Middle frontal gyrus (tissue), 1 donor: Measurements from ENCODE around the gene KRT73.

Source experiments
- DNase-seq: peaks from one replicate; pipeline ENCODE4 v3.0.0-alpha.2; 2015; ENCODE audit warnings: low spot score; ENCODE audit errors: extremely low spot score

Gene KRT73

GRCh38 chr12:52622349-52622748 is 4.0 kb upstream of the KRT73 start:
- no peak for DNase-seq

DNA sequence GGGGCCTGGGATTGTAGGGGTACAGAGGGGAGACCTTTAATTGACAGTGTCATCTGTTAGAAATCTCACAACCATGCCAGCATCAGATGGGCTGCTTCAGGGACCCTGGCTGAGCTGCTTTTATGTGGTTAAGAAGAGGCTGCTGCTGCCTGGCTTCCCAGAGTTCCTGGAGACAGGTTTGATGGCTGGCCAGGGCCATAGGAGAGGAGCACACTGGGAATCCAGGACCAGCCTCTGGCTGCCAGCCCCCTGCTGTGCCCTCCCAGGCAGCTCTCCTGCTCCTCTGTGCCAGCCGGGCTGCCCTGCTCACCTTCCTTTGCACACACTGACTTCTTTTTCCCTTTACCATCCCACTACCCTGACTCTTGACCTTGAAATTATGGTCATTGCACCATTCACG is 507 bp upstream of the KRT73 start:
- DNase-seq = no peak

GRCh38 chr12:52617403-52617785 is 965 bp downstream of the KRT73 start:
- DNase-seq = no peak

DNA sequence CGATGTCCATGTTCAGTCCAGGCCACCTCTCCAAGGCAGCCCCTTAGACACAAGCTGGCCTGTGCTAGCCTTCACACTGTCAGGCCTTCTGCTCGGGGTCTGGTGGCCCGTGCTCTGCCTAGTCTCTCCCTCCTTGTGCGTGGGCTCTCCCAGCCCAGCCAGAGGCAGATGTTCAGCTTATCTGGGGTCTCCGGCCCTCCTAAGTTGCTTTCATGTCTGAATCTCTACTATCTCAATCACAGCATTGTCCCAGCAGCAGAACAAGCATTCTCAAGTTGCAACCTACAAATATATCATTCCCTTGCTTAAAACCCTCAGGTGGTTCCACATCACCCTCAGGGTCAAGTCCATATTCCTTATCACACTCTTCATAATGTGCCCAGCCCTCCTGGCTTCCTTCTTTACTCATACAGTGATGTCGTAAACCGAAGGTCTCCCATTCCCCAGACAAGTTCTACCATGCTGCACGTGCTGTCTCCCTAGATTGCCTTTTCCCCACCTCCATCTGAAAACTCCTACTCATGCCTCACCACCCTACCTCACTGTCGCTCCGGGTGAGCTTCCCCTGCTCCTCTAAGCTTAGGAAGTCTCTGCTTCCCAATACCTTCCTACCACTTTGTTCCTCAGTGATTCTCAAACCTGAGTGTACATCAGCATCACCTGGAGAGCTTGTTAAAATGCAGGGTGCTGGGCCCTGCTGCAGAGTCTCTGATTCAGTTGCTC is 1.5 kb downstream of the KRT73 start:
- no peak for DNase-seq

- no peak for DNase-seq
Observed at GRCh38 chr12:52615912-52616311, 2.4 kb downstream of the KRT73 start.

- DNase-seq = no peak
Observed at GRCh38 chr12:52615208-52615868, 3.0 kb downstream of the KRT73 start.

DNA sequence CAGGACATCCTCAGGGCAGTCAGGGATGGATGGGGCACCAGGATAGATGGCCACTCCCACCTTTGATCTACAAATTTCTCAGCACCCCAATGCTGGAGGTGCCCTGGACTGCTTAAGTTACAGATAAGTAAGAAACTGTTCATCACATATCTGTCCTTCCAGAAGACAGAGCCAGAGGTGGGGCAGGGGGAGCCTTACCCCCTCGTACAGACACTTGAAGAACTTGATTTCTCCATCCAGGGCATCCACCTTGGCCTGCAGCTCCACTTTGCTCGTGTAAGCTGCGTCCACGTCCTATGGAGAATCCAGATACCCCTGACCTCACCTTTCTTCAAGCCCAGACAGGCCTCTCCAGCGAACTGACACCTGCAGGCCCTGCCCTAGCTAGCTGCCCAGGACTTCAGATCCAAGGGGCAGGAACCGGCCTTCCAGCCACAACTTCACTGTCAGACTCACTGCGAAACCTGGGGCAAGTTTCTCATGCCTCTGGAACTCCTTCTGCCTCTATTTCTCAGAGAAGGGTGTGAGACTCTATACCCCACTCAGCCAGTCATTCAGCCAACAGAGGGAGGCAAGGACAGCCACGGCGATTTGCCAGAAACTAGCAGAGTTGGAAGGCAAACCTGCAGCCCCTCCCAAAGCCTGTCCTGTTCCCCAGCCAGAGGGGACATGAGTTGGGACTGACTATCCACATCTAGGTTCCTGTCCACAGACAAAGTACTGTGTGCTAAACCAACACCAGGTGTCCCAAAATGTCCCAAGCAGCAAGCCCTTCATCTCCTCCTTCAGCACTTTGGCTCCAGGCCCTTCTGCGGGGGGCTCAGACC is 3.8 kb downstream of the KRT73 start:
- no peak for DNase-seq

DNA sequence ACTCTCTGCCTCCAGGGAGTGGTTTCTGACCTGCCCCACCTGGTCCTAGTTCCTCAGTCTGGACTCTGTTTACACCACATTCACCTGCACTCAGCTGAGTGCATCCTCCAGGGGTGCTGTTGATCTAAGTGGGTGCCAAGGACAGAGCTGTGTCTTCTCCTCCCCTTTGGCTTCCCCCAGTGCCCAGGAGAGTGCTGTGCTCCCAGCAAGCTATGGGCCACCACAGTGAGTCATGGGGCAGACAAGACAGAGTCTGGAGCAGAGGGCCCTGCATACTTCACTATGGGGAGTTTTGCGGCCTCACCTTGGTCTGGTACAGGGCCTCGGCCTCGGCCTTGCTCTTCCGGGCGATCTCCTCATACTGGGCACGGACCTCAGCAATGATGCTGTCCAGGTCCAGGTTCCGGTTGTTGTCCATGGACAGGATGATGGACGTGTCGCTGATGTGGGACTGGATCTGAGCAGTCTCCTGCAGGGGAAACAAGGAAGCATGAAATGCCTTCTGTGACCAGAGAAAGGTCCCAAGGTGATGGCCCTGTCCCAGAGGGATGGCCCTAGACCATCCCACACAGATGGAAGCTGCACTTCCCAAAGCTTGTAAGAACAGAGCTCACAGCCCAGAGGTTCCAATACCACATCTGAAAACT is 4.9 kb downstream of the KRT73 start:
- DNase-seq = no peak

GRCh38 chr12:52612431-52613383 is 5.7 kb downstream of the KRT73 start:
- DNase-seq = no peak

DNA sequence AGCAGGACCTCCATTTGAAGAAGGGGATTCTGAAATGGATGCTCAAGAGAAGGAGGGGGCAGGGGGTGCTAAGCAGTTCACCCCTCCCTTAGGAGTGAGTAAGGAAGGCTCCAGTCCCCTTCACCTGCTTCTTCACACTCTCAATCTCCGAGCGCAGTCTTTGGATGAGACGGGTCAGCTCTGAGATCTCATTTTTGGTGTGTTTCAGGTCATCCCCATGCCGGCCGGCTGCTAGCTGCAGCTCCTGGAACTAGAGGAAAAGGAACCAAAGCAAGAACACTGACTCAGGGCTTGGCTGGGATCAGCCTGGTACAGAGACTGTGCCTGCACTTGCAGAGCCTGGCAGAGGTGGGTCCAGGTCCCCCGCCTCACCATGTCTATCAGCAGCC is 7.3 kb downstream of the KRT73 start:
- no peak for DNase-seq

- no peak for DNase-seq
Observed at GRCh38 chr12:52608826-52609630, 9.3 kb downstream of the KRT73 start.

DNA sequence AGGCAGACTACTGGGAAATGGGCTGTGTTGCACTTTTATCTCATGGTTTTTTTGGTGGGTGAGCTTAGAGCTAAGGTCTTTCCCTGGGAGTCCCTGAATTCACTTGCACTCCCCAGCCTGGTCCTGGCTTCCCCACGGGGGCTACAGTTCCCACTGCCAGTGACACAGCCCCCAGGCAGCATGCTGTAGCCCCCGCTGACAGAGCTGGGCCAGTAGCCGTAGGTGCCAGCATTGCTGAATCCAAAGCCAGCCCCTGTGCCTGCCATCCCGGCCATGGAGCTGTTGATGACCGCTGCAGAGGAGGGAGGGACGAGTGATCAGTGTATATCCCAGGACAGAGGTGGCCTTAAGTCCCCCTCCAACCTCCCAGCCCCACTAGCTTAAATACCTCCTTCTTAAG is 10.2 kb downstream of the KRT73 start:
- DNase-seq = no peak

DNA sequence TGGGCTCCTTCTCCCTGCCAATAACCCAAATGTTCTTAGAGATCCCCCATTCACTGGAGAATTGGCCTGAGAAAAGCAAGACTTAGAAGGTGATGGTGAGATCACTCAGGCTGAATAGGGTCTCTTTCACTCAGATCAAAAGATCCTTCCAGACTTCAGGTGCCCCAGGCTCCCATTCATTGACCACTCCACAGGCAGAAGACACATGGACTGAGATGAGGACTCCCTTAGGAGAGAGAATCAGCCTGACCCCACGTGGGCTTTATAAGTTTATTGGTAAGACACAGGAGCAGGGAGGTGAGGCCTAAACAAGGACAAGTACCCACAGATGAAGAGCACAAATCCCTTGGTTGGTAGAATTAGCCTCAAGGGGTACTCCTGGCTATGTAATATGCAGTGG is 11.0 kb downstream of the KRT73 start:
- no peak for DNase-seq

- DNase-seq = no peak
Observed at GRCh38 chr12:52606581-52607218, 11.7 kb downstream of the KRT73 start.

GRCh38 chr12:52606096-52606495 is 12.3 kb downstream of the KRT73 start:
- no peak for DNase-seq

DNA sequence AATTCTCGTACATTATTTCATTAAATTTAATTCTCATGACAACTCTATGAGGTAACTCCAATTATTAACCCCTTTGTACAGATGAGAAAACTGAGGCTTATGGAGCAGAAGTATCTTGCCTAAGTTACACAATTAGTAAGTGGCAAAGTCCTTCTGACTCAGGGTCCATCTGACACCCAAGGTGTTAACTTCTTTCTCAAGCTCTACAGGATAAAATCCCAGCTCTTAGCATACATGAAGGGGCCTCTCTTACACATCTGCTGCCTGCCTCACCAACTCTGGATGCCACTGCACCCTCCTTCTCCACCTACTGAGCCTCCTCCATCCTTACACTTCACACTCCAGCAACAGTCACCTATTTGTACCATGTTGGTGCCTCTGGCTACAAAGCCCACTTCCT is 12.8 kb downstream of the KRT73 start:
- DNase-seq = no peak

DNA sequence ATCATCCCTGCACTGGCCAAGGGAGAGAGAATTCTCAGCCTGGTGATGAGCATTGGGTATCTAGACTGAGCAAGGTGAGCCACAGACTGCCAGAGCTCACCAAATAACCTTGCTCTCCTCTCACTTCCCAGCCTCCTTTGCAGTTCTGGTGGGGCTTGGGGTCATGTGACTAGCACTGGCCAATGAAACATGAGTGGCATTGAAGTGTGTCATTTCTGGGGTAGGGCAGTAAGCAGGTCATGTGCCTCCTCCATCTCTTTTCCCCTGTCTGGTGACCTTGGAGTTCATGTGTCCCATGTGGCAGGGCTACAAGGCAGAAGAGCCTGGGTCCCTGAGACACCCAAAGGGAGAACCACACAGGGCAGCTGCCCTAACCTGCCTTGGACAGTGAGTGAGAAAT is 13.5 kb downstream of the KRT73 start:
- DNase-seq = no peak

DNA sequence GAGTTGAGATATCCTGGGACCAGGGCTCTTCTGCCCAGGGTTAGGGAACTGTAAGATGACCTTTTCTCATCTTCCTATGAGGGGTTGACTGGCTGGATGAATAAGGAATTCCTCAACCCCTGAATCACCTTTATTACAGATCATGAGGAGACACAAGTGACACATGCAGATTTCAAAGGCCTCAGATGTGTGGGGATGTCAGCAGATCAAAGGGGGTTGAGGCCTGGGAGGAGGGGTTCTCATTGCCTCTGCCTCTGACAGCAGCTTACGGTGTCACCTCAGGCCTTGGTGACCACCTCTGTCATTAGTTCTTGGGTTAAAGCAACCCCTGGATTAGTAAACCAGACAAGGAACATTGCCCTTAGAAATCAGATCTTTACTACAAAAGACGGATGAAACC is 15.0 kb downstream of the KRT73 start:
- no peak for DNase-seq

- DNase-seq = no peak
Observed at GRCh38 chr12:52602552-52602951, 15.8 kb downstream of the KRT73 start.
